GM12878 (cell line): ENCODE measurements around the gene LEF1. TPM values are rescaled to one million over a fixed set of nuclear protein-coding genes. Genes with fewer than 3 reads are reported as not detected.

ENCODE experiments used
- ATAC-seq: fragments of 200-7000 bp; cut with Tn5 transposase; 3 replicates; pipeline ENCODE4 v1.9.1; 2020; ENCODE audit warnings: mild to moderate bottlenecking, moderate library complexity
- BruUV-seq: library from RNA; stranded (reverse); fragments of 400-500 nt; replicated peaks from 2 replicates; lab custom pipeline; 2021; lab: Mats Ljungman, UMichigan
- CTCF ChIA-PET: fragments of 300-600 bp; sonication (Branson Sonifier 250); formaldehyde crosslinking; extraction: SDS; loops from one replicate; lab custom pipeline; 2021; ENCODE audit warnings: inconsistent platforms; lab: Yijun Ruan, JAX
- POLR2A ChIA-PET: fragments of 350-600 bp; formaldehyde crosslinking; extraction: SDS; loops from one replicate; lab custom pipeline; 2021; ENCODE audit warnings: inconsistent platforms; lab: Charles Lee
- RAD21 ChIA-PET: fragments of 300-600 bp; sonication (Branson Sonifier 250); formaldehyde crosslinking; loops from one replicate; lab custom pipeline; 2023; ENCODE audit warnings: antibody characterized with exemption; ENCODE audit not compliant: unreplicated experiment; lab: Charles Lee
- SMC1A ChIA-PET: fragments of 300-600 bp; sonication (Branson Sonifier 250); formaldehyde crosslinking; loops from one replicate; lab custom pipeline; 2023; ENCODE audit not compliant: unreplicated experiment, uncharacterized antibody; lab: Charles Lee
- DNase-seq: peaks from one replicate; pipeline ENCODE4 v3.0.0-alpha.2; 2011; ENCODE audit warnings: low read depth, low spot score
- FAIRE-seq: peaks from 3 replicates; lab custom pipeline; 2011; peaks lifted over from hg19 to GRCh38; lab: Jason Lieb, UNC
- H2AFZ ChIP-seq: 2 replicates; pipeline ENCODE4 v1.6.0; 2011; ENCODE audit warnings: low read depth, low read length, control low read depth; ENCODE audit not compliant: control insufficient read depth
- H3K27ac ChIP-seq: 2 replicates; pipeline ENCODE4 v1.5.1; 2011; ENCODE audit warnings: control low read depth; ENCODE audit not compliant: control insufficient read depth, insufficient read depth
- H3K27me3 ChIP-seq, 2 experiments: replicated peaks in 1 of 2; 2 replicates each; pipeline versions ENCODE4 v1.6.0 to v1.6.1; 2011; ENCODE audit warnings: low read length in 1 of 2; ENCODE audit not compliant: control insufficient read depth in 2 of 2, insufficient read depth in 2 of 2
- H3K36me3 ChIP-seq, 2 experiments: 2 replicates each; pipeline ENCODE4 v1.5.1; 2011; ENCODE audit warnings: low read length in 1 of 2; ENCODE audit not compliant: control insufficient read depth in 2 of 2, insufficient read depth in 2 of 2
- H3K4me1 ChIP-seq: 2 replicates; pipeline ENCODE4 v1.6.1; 2011; ENCODE audit warnings: mild to moderate bottlenecking, low read length, moderate library complexity, mixed read lengths; ENCODE audit not compliant: control insufficient read depth, insufficient read depth
- H3K4me2 ChIP-seq: 2 replicates; pipeline ENCODE4 v1.6.0; 2011; ENCODE audit warnings: control low read depth; ENCODE audit not compliant: control insufficient read depth, insufficient read depth
- H3K4me3 ChIP-seq: fragments of 200-600 bp; sonication (generic); 2 replicates; pipeline ENCODE4 v1.5.1; 2016
- H3K79me2 ChIP-seq: 2 replicates; pipeline ENCODE4 v1.6.0; 2011; ENCODE audit warnings: low read length; ENCODE audit not compliant: control insufficient read depth, insufficient read depth
- H3K9ac ChIP-seq: 2 replicates; pipeline ENCODE4 v1.8.0; 2011; ENCODE audit warnings: low read length, control low read depth, mixed read lengths; ENCODE audit not compliant: control insufficient read depth, insufficient read depth
- H3K9me3 ChIP-seq: replicated peaks from 3 replicates; pipeline ENCODE4 v1.5.1; 2011; ENCODE audit warnings: mild to moderate bottlenecking, low read length; ENCODE audit not compliant: control insufficient read depth, insufficient read depth
- H4K20me1 ChIP-seq: 2 replicates; pipeline ENCODE4 v1.6.0; 2011; ENCODE audit not compliant: control insufficient read depth, insufficient read depth
- ATF7 ChIP-seq: fragments of 450-650 bp; IDR thresholded peaks from 2 replicates; pipeline ENCODE4 v1.6.1; 2016; ENCODE audit warnings: low read depth, mild to moderate bottlenecking
- CREB1 ChIP-seq: IDR thresholded peaks from 2 replicates; pipeline ENCODE4 v1.6.1; 2012; ENCODE audit warnings: low read depth, mild to moderate bottlenecking, inconsistent platforms
- FOS ChIP-seq: IDR thresholded peaks from 3 replicates; pipeline ENCODE4 v1.6.1; 2011; ENCODE audit warnings: borderline replicate concordance; ENCODE audit not compliant: insufficient read length; ENCODE audit errors: extremely low read depth
- FOXK2 ChIP-seq: fragments of 450-650 bp; IDR thresholded peaks from 2 replicates; pipeline ENCODE4 v1.6.1; 2017; ENCODE audit warnings: mild to moderate bottlenecking, moderate library complexity
- HDAC6 ChIP-seq: fragments of 200-600 bp; sonication (generic); IDR thresholded peaks from one replicate; pipeline ENCODE4 v1.8.0; 2017; ENCODE audit warnings: antibody characterized with exemption; ENCODE audit not compliant: unreplicated experiment
- HDGF ChIP-seq: fragments of 450-650 bp; IDR thresholded peaks from 2 replicates; pipeline ENCODE4 v1.6.1; 2016; ENCODE audit warnings: antibody characterized with exemption
- JUNB ChIP-seq: IDR thresholded peaks from 2 replicates; pipeline ENCODE4 v1.6.1; 2016; ENCODE audit warnings: antibody characterized with exemption, mild to moderate bottlenecking
- KLF5 ChIP-seq: fragments of 450-650 bp; IDR thresholded peaks from 2 replicates; pipeline ENCODE4 v1.6.1; 2014; ENCODE audit warnings: mild to moderate bottlenecking; ENCODE audit not compliant: partially characterized antibody
- MTA2 ChIP-seq: fragments of 450-650 bp; IDR thresholded peaks from 2 replicates; pipeline ENCODE4 v1.6.1; 2016; ENCODE audit warnings: low read depth, mild to moderate bottlenecking, moderate library complexity
- PAX5 ChIP-seq: IDR thresholded peaks from 2 replicates; pipeline ENCODE4 v1.6.1; 2011; ENCODE audit warnings: low read depth, low read length, borderline replicate concordance
- RCOR1 ChIP-seq: conservative IDR thresholded peaks from 2 replicates; pipeline ENCODE4 v1.6.1; 2012; ENCODE audit warnings: low read depth, low read length, improper control_type of control experiment
- RUNX3 ChIP-seq: IDR thresholded peaks from 2 replicates; pipeline ENCODE4 v1.6.1; 2012; ENCODE audit warnings: low read length, inconsistent platforms
- SUZ12 ChIP-seq: fragments of 200-600 bp; sonication (generic); IDR thresholded peaks from one replicate; pipeline ENCODE4 v1.6.1; 2018; ENCODE audit warnings: antibody characterized with exemption, mild to moderate bottlenecking; ENCODE audit not compliant: unreplicated experiment
- WGBS: methylation state at CpG from one replicate; pipeline ENCODE4 v1.1.6; 2016; ENCODE audit warnings: low lambda C conversion rate; ENCODE audit not compliant: insufficient replicate concordance, insufficient coverage; ENCODE audit errors: missing lambda C conversion rate; 5-methylcytosine and 5-hydroxymethylcytosine counted together
- in situ Hi-C: fragments of 300-500 bp; cut with MboI; formaldehyde crosslinking; loops from 9 replicates; pipeline ENCODE4 v1.14.3; 2018; ENCODE audit warnings: mixed read lengths
- intact Hi-C: fragments of 100-400 bp; cut with micrococcal nuclease; formaldehyde crosslinking; loops from one replicate; pipeline ENCODE4 v1.14.2; 2022; ENCODE audit not compliant: unreplicated experiment
- polyA plus RNA-seq, 11 experiments: library from polyadenylated mRNA; depleted of rRNA in 4 of 11; unstranded in 6 of 11; stranded (reverse) in 5 of 11; fragments of >200 nt; fragmentation: Nextera tagmentation in 4 of 11; fragmentation: Illumina TruSeq in 1 of 11; extraction: Ambion mirVana in 4 of 11; extraction: Trizol in 1 of 11; gene quantifications; 1 replicate in 1 of 11; 2 replicates in 10 of 11; pipeline versions ENCODE4 v1.2.1 to v1.2.3, GENCODE V29; 2011 to 2016; ENCODE audit warnings: inconsistent platforms in 2 of 11, missing spikeins in 2 of 11, low read depth in 1 of 11
- total RNA-seq, 4 experiments: library from RNA; depleted of rRNA in 3 of 4; stranded (reverse); fragments of >200 nt in 3 of 4; fragmentation: Illumina TruSeq in 1 of 4; extraction: Trizol in 1 of 4; gene quantifications; 2 replicates each; pipeline versions ENCODE4 v1.2.1 to v1.2.3, GENCODE V29; 2013 to 2021
- TF ChIP-seq, protein P1 (sequence below): fragments of 450-650 bp; IDR thresholded peaks from 2 replicates; pipeline ENCODE4 v1.6.1; 2017; ENCODE audit warnings: borderline replicate concordance
- TF ChIP-seq, protein P2 (sequence below): fragments of 150-350 bp; IDR thresholded peaks from 2 replicates; pipeline ENCODE4 v1.6.1; 2016; ENCODE audit warnings: low read depth, low read length
- TF ChIP-seq, protein P3 (sequence below): IDR thresholded peaks from 2 replicates; pipeline ENCODE4 v1.6.1; 2012; ENCODE audit warnings: low read depth, low read length, improper control_type of control experiment

Gene LEF1
- total and polyA plus RNA-seq, 10 of the 15 experiments (the other 5 are each of a cell fraction or from before 2014, with no cell fraction given), result 10.2 to 38.1 (median 19.5) TPM

DNA sequence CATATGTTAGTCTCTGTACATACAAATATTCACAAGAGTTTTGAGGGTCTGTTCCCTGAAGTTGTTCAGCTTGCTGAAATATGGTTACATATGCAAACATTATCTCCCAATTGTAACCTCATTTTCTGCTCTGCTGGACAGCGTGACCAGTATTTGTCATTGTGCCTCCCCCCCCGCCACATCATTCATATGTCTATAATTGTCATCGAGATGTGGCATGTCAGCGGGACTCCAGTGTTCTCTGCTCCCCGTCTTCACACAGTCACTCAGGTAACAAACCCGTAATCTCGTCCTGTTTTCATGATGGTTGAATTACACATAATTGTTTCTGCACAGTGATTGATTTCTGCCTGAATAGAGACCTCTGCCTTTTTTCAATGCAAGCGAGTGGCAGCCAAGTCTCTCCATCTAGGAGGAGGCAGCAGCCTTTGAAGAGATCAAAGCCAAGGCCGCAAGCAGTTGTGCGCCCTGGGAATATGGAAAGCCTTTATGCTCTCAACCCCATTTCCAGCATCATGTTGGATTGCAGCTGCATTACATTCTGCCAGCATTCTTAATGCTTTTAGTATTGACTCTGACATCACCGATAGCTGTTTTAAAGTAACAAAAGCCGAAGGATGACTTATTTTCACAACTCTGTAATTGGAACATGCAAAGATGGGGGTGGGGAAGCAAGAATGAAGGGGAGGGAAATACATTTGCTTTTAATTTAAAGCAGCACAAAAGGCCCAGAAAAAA lies 27.4 kb downstream of the LEF1 start (continued):
- no peak for TF ChIP-seq HDAC6
- TF ChIP-seq JUNB, result 0 out of 2 replicates have a peak, but pooled peaks have one; percentile 16
- peak; percentile 32; the same call in 1 of the 2 replicates for TF ChIP-seq MTA2
- 0 out of 2 replicates have a peak, but pooled peaks have one; percentile 37 for TF ChIP-seq ATF7
- TF ChIP-seq HDGF, result no peak
- peak; percentile 32; the same call in 1 of the 2 replicates for TF ChIP-seq CREB1
- TF ChIP-seq RUNX3, result peak; percentile 79
- peak; percentile 88 for TF ChIP-seq PAX5
- TF ChIP-seq, all 136 proteins: peak for 12

GRCh38 chr4:108140328-108140727 lies 28.4 kb downstream of the LEF1 start:
- Histone ChIP-seq H4K20me1 (no peaks in the 10 kb centered on the region), H3K79me2 (no peaks in the 10 kb centered on the region), H3K27ac (no peak overlapping the region), H3K4me3 (no peak overlapping the region), H3K4me2 (no peak overlapping the region), H2AFZ (no peak overlapping the region), H3K9ac (no peak overlapping the region), H3K4me1 (no peaks in the 10 kb centered on the region), H3K27me3 (no peaks in the 10 kb centered on the region), H3K9me3 (no peaks in the 10 kb centered on the region), H3K36me3 (no peaks in the 10 kb centered on the region)
- FAIRE-seq (no peak), DNase-seq (no peak), ATAC-seq (no peak)
- SMC1A ChIA-PET, result interaction anchor here (0.7 to 5.8 kb wide), 6 partner anchors 10 to 65 kb away, joined by 3 to 44 read pairs (median 4); no protein-coding TSS in a partner anchor
- 67% methylated on average over 7 of the region's 7 CpGs for WGBS
- RAD21 ChIA-PET, result interaction anchor here (1.5 to 2.2 kb wide), 2 partner anchors 19 to 22 kb away, joined by 5 to 11 read pairs; no protein-coding TSS in a partner anchor
- intact Hi-C loops, result no loop called here
- POLR2A ChIA-PET, result interaction anchor here (2.1 kb wide), 1 partner anchor 32 kb away, joined by 4 read pairs; no protein-coding TSS in a partner anchor
- CTCF ChIA-PET, result no interaction called here
- in situ Hi-C loops, result no loop called here
- BruUV-seq, result no TSS peak
- TF ChIP-seq FOXK2, result no peak
- no peak for TF ChIP-seq KLF5
- TF ChIP-seq, protein P1, sequence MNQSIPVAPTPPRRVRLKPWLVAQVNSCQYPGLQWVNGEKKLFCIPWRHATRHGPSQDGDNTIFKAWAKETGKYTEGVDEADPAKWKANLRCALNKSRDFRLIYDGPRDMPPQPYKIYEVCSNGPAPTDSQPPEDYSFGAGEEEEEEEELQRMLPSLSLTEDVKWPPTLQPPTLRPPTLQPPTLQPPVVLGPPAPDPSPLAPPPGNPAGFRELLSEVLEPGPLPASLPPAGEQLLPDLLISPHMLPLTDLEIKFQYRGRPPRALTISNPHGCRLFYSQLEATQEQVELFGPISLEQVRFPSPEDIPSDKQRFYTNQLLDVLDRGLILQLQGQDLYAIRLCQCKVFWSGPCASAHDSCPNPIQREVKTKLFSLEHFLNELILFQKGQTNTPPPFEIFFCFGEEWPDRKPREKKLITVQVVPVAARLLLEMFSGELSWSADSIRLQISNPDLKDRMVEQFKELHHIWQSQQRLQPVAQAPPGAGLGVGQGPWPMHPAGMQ, result no peak
- no peak for TF ChIP-seq FOS
- TF ChIP-seq, protein P2, sequence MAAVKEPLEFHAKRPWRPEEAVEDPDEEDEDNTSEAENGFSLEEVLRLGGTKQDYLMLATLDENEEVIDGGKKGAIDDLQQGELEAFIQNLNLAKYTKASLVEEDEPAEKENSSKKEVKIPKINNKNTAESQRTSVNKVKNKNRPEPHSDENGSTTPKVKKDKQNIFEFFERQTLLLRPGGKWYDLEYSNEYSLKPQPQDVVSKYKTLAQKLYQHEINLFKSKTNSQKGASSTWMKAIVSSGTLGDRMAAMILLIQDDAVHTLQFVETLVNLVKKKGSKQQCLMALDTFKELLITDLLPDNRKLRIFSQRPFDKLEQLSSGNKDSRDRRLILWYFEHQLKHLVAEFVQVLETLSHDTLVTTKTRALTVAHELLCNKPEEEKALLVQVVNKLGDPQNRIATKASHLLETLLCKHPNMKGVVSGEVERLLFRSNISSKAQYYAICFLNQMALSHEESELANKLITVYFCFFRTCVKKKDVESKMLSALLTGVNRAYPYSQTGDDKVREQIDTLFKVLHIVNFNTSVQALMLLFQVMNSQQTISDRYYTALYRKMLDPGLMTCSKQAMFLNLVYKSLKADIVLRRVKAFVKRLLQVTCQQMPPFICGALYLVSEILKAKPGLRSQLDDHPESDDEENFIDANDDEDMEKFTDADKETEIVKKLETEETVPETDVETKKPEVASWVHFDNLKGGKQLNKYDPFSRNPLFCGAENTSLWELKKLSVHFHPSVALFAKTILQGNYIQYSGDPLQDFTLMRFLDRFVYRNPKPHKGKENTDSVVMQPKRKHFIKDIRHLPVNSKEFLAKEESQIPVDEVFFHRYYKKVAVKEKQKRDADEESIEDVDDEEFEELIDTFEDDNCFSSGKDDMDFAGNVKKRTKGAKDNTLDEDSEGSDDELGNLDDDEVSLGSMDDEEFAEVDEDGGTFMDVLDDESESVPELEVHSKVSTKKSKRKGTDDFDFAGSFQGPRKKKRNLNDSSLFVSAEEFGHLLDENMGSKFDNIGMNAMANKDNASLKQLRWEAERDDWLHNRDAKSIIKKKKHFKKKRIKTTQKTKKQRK, result no peak
- TF ChIP-seq, protein P3, sequence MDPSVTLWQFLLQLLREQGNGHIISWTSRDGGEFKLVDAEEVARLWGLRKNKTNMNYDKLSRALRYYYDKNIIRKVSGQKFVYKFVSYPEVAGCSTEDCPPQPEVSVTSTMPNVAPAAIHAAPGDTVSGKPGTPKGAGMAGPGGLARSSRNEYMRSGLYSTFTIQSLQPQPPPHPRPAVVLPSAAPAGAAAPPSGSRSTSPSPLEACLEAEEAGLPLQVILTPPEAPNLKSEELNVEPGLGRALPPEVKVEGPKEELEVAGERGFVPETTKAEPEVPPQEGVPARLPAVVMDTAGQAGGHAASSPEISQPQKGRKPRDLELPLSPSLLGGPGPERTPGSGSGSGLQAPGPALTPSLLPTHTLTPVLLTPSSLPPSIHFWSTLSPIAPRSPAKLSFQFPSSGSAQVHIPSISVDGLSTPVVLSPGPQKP, result no peak
- TF ChIP-seq SUZ12, result no peak
- TF ChIP-seq RCOR1, result no peak
